ENCODE results near the gene NME9.

DNA sequence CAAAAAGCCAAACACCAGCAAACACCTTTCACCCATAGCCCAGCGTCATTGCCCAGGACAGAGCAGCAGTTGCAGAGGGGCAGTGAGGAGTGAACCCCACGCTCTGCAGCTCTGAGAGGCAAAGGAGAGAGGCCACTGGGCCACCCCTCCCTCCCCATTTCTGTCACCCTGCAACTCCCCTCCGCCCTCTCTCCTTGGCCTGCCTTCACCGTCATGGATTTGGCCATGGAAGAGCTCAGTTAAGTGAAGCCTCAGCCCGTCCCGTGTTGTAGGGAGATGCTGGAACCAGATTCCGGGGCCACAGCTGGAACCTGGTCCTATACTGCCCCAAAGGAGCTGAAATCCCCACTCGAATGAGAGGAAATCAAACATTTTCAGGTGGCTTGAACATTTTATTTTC lies 40.7 kb upstream of the NME9 start:
- TF ChIP-seq HNF4A (conservative IDR thresholded peaks at IDR 0.05), result no peak
- TF ChIP-seq, protein P1, sequence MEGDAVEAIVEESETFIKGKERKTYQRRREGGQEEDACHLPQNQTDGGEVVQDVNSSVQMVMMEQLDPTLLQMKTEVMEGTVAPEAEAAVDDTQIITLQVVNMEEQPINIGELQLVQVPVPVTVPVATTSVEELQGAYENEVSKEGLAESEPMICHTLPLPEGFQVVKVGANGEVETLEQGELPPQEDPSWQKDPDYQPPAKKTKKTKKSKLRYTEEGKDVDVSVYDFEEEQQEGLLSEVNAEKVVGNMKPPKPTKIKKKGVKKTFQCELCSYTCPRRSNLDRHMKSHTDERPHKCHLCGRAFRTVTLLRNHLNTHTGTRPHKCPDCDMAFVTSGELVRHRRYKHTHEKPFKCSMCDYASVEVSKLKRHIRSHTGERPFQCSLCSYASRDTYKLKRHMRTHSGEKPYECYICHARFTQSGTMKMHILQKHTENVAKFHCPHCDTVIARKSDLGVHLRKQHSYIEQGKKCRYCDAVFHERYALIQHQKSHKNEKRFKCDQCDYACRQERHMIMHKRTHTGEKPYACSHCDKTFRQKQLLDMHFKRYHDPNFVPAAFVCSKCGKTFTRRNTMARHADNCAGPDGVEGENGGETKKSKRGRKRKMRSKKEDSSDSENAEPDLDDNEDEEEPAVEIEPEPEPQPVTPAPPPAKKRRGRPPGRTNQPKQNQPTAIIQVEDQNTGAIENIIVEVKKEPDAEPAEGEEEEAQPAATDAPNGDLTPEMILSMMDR (IDR thresholded peaks at IDR 0.05; ENCODE audit: low read depth, low read length, missing input control), result no peak
- TF ChIP-seq RAD21 (IDR thresholded peaks at IDR 0.05), result no peak
- TF ChIP-seq, protein P2, sequence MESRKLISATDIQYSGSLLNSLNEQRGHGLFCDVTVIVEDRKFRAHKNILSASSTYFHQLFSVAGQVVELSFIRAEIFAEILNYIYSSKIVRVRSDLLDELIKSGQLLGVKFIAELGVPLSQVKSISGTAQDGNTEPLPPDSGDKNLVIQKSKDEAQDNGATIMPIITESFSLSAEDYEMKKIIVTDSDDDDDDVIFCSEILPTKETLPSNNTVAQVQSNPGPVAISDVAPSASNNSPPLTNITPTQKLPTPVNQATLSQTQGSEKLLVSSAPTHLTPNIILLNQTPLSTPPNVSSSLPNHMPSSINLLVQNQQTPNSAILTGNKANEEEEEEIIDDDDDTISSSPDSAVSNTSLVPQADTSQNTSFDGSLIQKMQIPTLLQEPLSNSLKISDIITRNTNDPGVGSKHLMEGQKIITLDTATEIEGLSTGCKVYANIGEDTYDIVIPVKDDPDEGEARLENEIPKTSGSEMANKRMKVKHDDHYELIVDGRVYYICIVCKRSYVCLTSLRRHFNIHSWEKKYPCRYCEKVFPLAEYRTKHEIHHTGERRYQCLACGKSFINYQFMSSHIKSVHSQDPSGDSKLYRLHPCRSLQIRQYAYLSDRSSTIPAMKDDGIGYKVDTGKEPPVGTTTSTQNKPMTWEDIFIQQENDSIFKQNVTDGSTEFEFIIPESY (IDR thresholded peaks at IDR 0.05), result no peak
- TF ChIP-seq, protein P3, sequence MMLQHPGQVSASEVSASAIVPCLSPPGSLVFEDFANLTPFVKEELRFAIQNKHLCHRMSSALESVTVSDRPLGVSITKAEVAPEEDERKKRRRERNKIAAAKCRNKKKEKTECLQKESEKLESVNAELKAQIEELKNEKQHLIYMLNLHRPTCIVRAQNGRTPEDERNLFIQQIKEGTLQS (IDR thresholded peaks at IDR 0.05), result no peak
- TF ChIP-seq EGR1 (IDR thresholded peaks at IDR 0.05; ENCODE audit: low read depth in 2 of 2), result no peak
- TF ChIP-seq TAF1 (conservative IDR thresholded peaks at IDR 0.05), result no peak
- no peak for TF ChIP-seq FOXA1 (IDR thresholded peaks at IDR 0.05)
- TF ChIP-seq, protein P4, sequence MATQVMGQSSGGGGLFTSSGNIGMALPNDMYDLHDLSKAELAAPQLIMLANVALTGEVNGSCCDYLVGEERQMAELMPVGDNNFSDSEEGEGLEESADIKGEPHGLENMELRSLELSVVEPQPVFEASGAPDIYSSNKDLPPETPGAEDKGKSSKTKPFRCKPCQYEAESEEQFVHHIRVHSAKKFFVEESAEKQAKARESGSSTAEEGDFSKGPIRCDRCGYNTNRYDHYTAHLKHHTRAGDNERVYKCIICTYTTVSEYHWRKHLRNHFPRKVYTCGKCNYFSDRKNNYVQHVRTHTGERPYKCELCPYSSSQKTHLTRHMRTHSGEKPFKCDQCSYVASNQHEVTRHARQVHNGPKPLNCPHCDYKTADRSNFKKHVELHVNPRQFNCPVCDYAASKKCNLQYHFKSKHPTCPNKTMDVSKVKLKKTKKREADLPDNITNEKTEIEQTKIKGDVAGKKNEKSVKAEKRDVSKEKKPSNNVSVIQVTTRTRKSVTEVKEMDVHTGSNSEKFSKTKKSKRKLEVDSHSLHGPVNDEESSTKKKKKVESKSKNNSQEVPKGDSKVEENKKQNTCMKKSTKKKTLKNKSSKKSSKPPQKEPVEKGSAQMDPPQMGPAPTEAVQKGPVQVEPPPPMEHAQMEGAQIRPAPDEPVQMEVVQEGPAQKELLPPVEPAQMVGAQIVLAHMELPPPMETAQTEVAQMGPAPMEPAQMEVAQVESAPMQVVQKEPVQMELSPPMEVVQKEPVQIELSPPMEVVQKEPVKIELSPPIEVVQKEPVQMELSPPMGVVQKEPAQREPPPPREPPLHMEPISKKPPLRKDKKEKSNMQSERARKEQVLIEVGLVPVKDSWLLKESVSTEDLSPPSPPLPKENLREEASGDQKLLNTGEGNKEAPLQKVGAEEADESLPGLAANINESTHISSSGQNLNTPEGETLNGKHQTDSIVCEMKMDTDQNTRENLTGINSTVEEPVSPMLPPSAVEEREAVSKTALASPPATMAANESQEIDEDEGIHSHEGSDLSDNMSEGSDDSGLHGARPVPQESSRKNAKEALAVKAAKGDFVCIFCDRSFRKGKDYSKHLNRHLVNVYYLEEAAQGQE (IDR thresholded peaks at IDR 0.05), result no peak
- TF ChIP-seq YY1 (IDR thresholded peaks at IDR 0.05), result no peak
- TF ChIP-seq, protein P5, sequence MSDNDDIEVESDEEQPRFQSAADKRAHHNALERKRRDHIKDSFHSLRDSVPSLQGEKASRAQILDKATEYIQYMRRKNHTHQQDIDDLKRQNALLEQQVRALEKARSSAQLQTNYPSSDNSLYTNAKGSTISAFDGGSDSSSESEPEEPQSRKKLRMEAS (IDR thresholded peaks at IDR 0.05), result no peak
- TF ChIP-seq JUND (IDR thresholded peaks at IDR 0.05), result no peak

Data from liver (tissue), 3 donors.